Mesendoderm (in vitro differentiated cells): ENCODE data around the gene UHRF1.

Source experiments
- DNase-seq: peaks from one replicate; pipeline ENCODE4 v3.0.0; 2013
- H2AK5ac ChIP-seq: 2 replicates; pipeline ENCODE4 v1.6.1; 2013; ENCODE audit warnings: low read length, inconsistent platforms
- H2BK120ac ChIP-seq: 2 replicates; pipeline ENCODE4 v1.6.1; 2013; ENCODE audit warnings: low read depth, mild to moderate bottlenecking, low read length, moderate library complexity, mixed read lengths
- H2BK15ac ChIP-seq: replicated peaks from 2 replicates; pipeline ENCODE4 v1.6.1; 2013; ENCODE audit warnings: low read depth, mild to moderate bottlenecking, moderate library complexity
- H2BK5ac ChIP-seq: 2 replicates; pipeline ENCODE4 v1.6.1; 2013; ENCODE audit warnings: low read length, inconsistent platforms
- H3K18ac ChIP-seq: 2 replicates; pipeline ENCODE4 v1.6.1; 2013; ENCODE audit warnings: mild to moderate bottlenecking, low read length, mixed read lengths
- H3K23ac ChIP-seq: one replicate; pipeline ENCODE4 v1.6.1; 2013; ENCODE audit warnings: low read length
- H3K27ac ChIP-seq: 2 replicates; pipeline ENCODE4 v1.5.1; 2013; ENCODE audit warnings: low read depth, mild to moderate bottlenecking, inconsistent platforms, low read length, moderate library complexity
- H3K27me3 ChIP-seq: 2 replicates; pipeline ENCODE4 v1.6.1; 2013; ENCODE audit warnings: low read length, control low read depth, mild to moderate bottlenecking, inconsistent platforms; ENCODE audit not compliant: insufficient read depth, poor library complexity
- H3K36me3 ChIP-seq: 2 replicates; pipeline ENCODE4 v1.6.1; 2013; ENCODE audit warnings: low read length, inconsistent platforms; ENCODE audit not compliant: control insufficient read depth, insufficient read depth
- H3K4ac ChIP-seq: one replicate; pipeline ENCODE4 v1.6.1; 2013; ENCODE audit warnings: low read depth, mild to moderate bottlenecking, low read length, moderate library complexity
- H3K4me1 ChIP-seq: 2 replicates; pipeline ENCODE4 v1.6.1; 2013; ENCODE audit warnings: low read depth, low read length, inconsistent platforms; ENCODE audit not compliant: control insufficient read depth
- H3K4me2 ChIP-seq: 2 replicates; pipeline ENCODE4 v1.6.1; 2013; ENCODE audit warnings: low read length
- H3K4me3 ChIP-seq: 2 replicates; pipeline ENCODE4 v1.5.1; 2013; ENCODE audit warnings: mild to moderate bottlenecking, low read length
- H3K56ac ChIP-seq: one replicate; pipeline ENCODE4 v1.6.1; 2013; ENCODE audit warnings: low read length
- H3K79me1 ChIP-seq: 2 replicates; pipeline ENCODE4 v1.6.1; 2013; ENCODE audit warnings: low read length, inconsistent platforms
- H3K79me2 ChIP-seq: 2 replicates; pipeline ENCODE4 v1.6.1; 2013; ENCODE audit warnings: mild to moderate bottlenecking, low read length; ENCODE audit not compliant: control insufficient read depth, insufficient read depth
- H3K9ac ChIP-seq: 2 replicates; pipeline ENCODE4 v1.6.1; 2013; ENCODE audit warnings: low read length, inconsistent platforms
- H4K5ac ChIP-seq: one replicate; pipeline ENCODE4 v1.6.1; 2013; ENCODE audit warnings: low read length
- H4K8ac ChIP-seq: one replicate; pipeline ENCODE4 v1.6.1; 2013; ENCODE audit warnings: low read depth, mild to moderate bottlenecking, control low read depth, low read length, moderate library complexity
- WGBS: extraction: QIAGEN DNeasy Blood & Tissue Kit; methylation state at CpG from one replicate; pipeline ENCODE4 v1.1.7; 2013; ENCODE audit warnings: low lambda C conversion rate, missing lambda C conversion rate; ENCODE audit not compliant: insufficient coverage; ENCODE audit errors: extremely low coverage; 5-methylcytosine and 5-hydroxymethylcytosine counted together

Gene UHRF1

GRCh38 chr19:4987256-4987655 lies 78.0 kb downstream of the UHRF1 start:
- H3K79me2 ChIP-seq: peaks cover 5% of the 10 kb centered on the region
- H3K36me3 ChIP-seq: no peaks in the 10 kb centered on the region
- H4K5ac ChIP-seq: no peak overlapping the region
- H2BK5ac ChIP-seq: no peak overlapping the region
- H3K27ac ChIP-seq: peak overlapping the region; percentile 48
- no peak overlapping the region for H2AK5ac ChIP-seq
- peaks cover 12% of the 10 kb centered on the region for H3K79me1 ChIP-seq
- DNase-seq: peak; percentile 68
- H2BK15ac ChIP-seq: no peak overlapping the region
- no peak overlapping the region for H3K23ac ChIP-seq
- H3K4me3 ChIP-seq: no peak overlapping the region
- no peaks in the 10 kb centered on the region for H3K27me3 ChIP-seq
- no peak overlapping the region for H3K56ac ChIP-seq
- no peak overlapping the region for H3K4me2 ChIP-seq
- no peak overlapping the region for H3K4ac ChIP-seq
- WGBS: no CpG with 5 or more reads among the region's 11 CpGs
- peaks cover 2% of the 10 kb centered on the region for H3K4me1 ChIP-seq
- H4K8ac ChIP-seq: no peak overlapping the region
- no peak overlapping the region for H3K18ac ChIP-seq
- H2BK120ac ChIP-seq: no peak overlapping the region
- no peak overlapping the region for H3K9ac ChIP-seq

- H3K79me2 ChIP-seq: peaks cover 5% of the 10 kb centered on the region
- no peak overlapping the region for H4K5ac ChIP-seq
- no peak overlapping the region for H3K18ac ChIP-seq
- H3K4me3 ChIP-seq: no peak overlapping the region
- no peaks in the 10 kb centered on the region for H3K27me3 ChIP-seq
- H3K56ac ChIP-seq: peak overlapping the region; percentile 37
- no peak overlapping the region for H3K23ac ChIP-seq
- H2BK15ac ChIP-seq: no peak overlapping the region
- no peak overlapping the region for H4K8ac ChIP-seq
- WGBS: no CpG with 5 or more reads among the region's 24 CpGs
- H2BK5ac ChIP-seq: no peak overlapping the region
- DNase-seq: no peak
- H3K4me1 ChIP-seq: peaks cover 2% of the 10 kb centered on the region
- H3K4me2 ChIP-seq: no peak overlapping the region
- H3K27ac ChIP-seq: peak overlapping the region; percentile 48
- H3K4ac ChIP-seq: no peak overlapping the region
- no peak overlapping the region for H3K9ac ChIP-seq
- H3K79me1 ChIP-seq: peaks cover 12% of the 10 kb centered on the region
- H2AK5ac ChIP-seq: no peak overlapping the region
- no peaks in the 10 kb centered on the region for H3K36me3 ChIP-seq
- no peak overlapping the region for H2BK120ac ChIP-seq
Measured at GRCh38 chr19:4987692-4988370, 78.5 kb downstream of the UHRF1 start.

DNA sequence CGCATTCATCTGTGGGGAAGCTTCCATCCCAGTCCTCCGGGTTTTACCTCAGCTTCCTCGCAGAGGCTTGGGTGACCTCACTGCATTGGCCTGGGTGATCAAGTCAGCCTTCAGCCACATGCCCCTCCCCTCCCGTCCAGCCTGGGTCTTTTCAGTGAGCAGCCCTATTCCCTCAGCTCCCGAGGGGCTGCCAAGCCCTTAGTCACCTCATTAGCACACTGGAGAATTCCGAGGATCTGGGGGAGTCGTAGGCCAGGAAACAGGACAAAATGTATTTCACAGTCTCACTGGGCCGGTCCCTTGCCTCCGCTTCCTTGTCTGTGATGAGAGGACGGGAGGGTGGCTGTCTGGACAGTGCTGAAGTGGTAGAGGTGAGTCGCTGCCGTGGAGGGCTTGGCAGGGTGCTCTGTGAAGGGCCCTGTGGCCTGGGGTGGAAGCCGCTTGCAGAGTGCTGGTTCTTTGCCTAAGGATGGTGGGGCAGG lies 79.5 kb downstream of the UHRF1 start:
- peak; percentile 93 for DNase-seq
- H3K4me3 ChIP-seq: no peak overlapping the region

GRCh38 chr19:4990306-4990705 lies 81.0 kb downstream of the UHRF1 start:
- H3K4me1 ChIP-seq: peaks cover 2% of the 10 kb centered on the region
- no peak overlapping the region for H2BK5ac ChIP-seq
- no peak overlapping the region for H3K23ac ChIP-seq
- no CpG with 5 or more reads among the region's 7 CpGs for WGBS
- H3K56ac ChIP-seq: no peak overlapping the region
- no peak overlapping the region for H2BK15ac ChIP-seq
- DNase-seq: no peak
- no peak overlapping the region for H3K4ac ChIP-seq
- no peak overlapping the region for H3K27ac ChIP-seq
- no peak overlapping the region for H4K8ac ChIP-seq
- peaks cover 12% of the 10 kb centered on the region for H3K79me1 ChIP-seq
- no peak overlapping the region for H3K4me3 ChIP-seq
- no peak overlapping the region for H3K9ac ChIP-seq
- H3K18ac ChIP-seq: no peak overlapping the region
- H3K36me3 ChIP-seq: no peaks in the 10 kb centered on the region
- no peaks in the 10 kb centered on the region for H3K27me3 ChIP-seq
- peaks cover 6% of the 10 kb centered on the region for H3K79me2 ChIP-seq
- H2AK5ac ChIP-seq: no peak overlapping the region
- no peak overlapping the region for H3K4me2 ChIP-seq
- H4K5ac ChIP-seq: no peak overlapping the region
- H2BK120ac ChIP-seq: no peak overlapping the region

More for the DNA sequence above, 79.5 kb downstream of the UHRF1 start:
- Histone ChIP-seq H2BK120ac (no peak overlapping the region), H4K5ac (no peak overlapping the region), H4K8ac (no peak overlapping the region), H3K79me1 (peaks cover 12% of the 10 kb centered on the region), H3K4ac (no peak overlapping the region), H3K27me3 (no peaks in the 10 kb centered on the region), H3K36me3 (no peaks in the 10 kb centered on the region), H3K27ac (no peak overlapping the region), H3K18ac (no peak overlapping the region), H3K23ac (no peak overlapping the region), H3K4me2 (no peak overlapping the region), H3K56ac (peak overlapping the region; percentile 50), H3K4me1 (peaks cover 2% of the 10 kb centered on the region), H3K9ac (peak overlapping the region; percentile 26), H2BK15ac (no peak overlapping the region), H2AK5ac (no peak overlapping the region), H3K79me2 (peaks cover 5% of the 10 kb centered on the region), H2BK5ac (no peak overlapping the region)
- WGBS: no CpG with 5 or more reads among the region's 13 CpGs

DNA sequence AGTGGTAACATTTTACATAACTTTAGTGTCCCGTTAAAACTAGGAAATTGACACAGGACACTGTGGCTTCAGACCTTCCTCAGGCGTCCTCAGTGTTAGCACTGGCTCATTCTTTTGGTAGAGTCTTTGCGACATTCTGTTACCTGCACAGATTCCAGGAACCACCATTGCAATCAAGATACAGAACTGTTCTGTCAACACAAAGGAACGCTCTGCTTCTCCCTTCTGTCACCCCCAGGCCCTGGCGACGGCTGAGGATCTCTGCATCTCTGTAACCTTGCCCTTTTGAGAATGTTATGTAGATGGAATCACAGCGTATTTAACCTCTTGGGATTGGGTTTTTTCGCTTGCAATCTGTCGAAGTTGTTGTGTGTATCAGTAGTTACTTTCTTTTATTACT lies 82.2 kb downstream of the UHRF1 start:
- H2BK15ac ChIP-seq: no peak overlapping the region
- H3K4me1 ChIP-seq: peaks cover 2% of the 10 kb centered on the region
- no peak overlapping the region for H3K4me2 ChIP-seq
- WGBS: no CpG with 5 or more reads among the region's 9 CpGs
- H3K27me3 ChIP-seq: no peaks in the 10 kb centered on the region
- no peak overlapping the region for H2AK5ac ChIP-seq
- no peak overlapping the region for H3K23ac ChIP-seq
- H3K79me2 ChIP-seq: peaks cover 6% of the 10 kb centered on the region
- no peak overlapping the region for H2BK120ac ChIP-seq
- no peak overlapping the region for H4K5ac ChIP-seq
- no peaks in the 10 kb centered on the region for H3K36me3 ChIP-seq
- H3K79me1 ChIP-seq: peaks cover 13% of the 10 kb centered on the region
- H2BK5ac ChIP-seq: no peak overlapping the region
- DNase-seq: no peak
- H3K27ac ChIP-seq: no peak overlapping the region
- H3K4ac ChIP-seq: no peak overlapping the region
- H3K18ac ChIP-seq: no peak overlapping the region
- no peak overlapping the region for H3K4me3 ChIP-seq
- no peak overlapping the region for H3K56ac ChIP-seq
- H3K9ac ChIP-seq: no peak overlapping the region
- no peak overlapping the region for H4K8ac ChIP-seq
